ENCODE data around the gene DRC7.

DNA sequence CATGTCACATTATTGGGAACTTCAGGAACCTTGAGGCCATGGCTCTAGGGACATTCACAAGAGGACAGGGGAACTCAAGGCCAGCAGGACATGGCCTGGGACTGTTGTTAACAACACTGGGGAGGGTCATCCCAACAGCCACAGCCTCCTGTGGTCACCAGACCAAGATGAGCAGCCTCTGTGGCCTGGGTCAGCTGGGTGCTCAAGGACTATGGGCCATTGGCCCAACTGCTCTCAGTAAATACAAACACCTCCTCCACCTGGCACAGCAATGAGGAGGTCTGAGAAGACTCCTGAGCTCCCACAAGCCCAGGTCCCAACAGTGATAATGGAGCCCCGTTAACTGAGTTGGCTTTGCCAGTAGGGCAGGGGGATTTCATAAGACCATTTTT, 86.7 kb downstream of the DRC7 start:
- TF ChIP-seq, protein P1, sequence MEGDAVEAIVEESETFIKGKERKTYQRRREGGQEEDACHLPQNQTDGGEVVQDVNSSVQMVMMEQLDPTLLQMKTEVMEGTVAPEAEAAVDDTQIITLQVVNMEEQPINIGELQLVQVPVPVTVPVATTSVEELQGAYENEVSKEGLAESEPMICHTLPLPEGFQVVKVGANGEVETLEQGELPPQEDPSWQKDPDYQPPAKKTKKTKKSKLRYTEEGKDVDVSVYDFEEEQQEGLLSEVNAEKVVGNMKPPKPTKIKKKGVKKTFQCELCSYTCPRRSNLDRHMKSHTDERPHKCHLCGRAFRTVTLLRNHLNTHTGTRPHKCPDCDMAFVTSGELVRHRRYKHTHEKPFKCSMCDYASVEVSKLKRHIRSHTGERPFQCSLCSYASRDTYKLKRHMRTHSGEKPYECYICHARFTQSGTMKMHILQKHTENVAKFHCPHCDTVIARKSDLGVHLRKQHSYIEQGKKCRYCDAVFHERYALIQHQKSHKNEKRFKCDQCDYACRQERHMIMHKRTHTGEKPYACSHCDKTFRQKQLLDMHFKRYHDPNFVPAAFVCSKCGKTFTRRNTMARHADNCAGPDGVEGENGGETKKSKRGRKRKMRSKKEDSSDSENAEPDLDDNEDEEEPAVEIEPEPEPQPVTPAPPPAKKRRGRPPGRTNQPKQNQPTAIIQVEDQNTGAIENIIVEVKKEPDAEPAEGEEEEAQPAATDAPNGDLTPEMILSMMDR (IDR thresholded peaks at IDR 0.05): no peak
- TF ChIP-seq POLR2AphosphoS5 (IDR thresholded peaks at IDR 0.05) (no peak), EP300 (IDR thresholded peaks at IDR 0.05) (no peak)
